Panc1 (cell line): ENCODE measurements around the gene UBR3.

Source experiments
- CTCF ChIP-seq: fragments of 450-650 bp; IDR thresholded peaks from 2 replicates; pipeline ENCODE4 v1.5.1; 2017; ENCODE audit warnings: mild to moderate bottlenecking
- POLR2AphosphoS5 ChIP-seq: IDR thresholded peaks from 2 replicates; pipeline ENCODE4 v1.6.1; 2012; ENCODE audit warnings: mild to moderate bottlenecking, low read depth, low read length, moderate library complexity
- SIN3A ChIP-seq: IDR thresholded peaks from 2 replicates; pipeline ENCODE4 v1.6.1; 2012; ENCODE audit warnings: low read depth, mild to moderate bottlenecking, low read length, moderate library complexity, borderline replicate concordance; ENCODE audit not compliant: insufficient read depth

- TF ChIP-seq CTCF (no peak), SIN3A (no peak), POLR2AphosphoS5 (no peak)
Measured at GRCh38 chr2:170022692-170023091, 195.4 kb downstream of the UBR3 start.
